ENCODE data around the gene HPCAL4.

DNA sequence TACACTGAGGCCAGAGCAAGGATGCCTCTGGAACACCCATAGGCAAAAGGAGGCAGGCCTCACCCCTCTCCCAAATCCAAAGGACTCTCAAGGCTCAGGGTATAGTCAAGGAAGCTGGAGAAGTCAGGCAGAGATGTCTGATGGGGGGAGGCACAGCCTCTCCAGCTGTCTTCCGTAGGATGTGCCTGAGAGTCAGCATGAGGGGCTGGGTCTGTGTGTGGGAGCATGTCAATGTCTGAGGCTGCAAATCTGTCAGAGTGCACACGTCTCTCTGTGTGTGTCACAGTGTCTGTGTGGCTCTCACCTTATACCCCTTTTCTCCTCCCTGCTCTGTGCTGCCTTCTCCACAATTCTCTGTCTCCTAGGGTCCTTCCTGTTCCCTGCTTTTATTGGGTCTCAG lies 4.0 kb downstream of the HPCAL4 start:
- TF ChIP-seq CTCF (IDR thresholded peaks at IDR 0.05) (no peak), EP300 (IDR thresholded peaks at IDR 0.05) (no peak)

All from suprapubic skin (tissue), 3 donors.